Kidney (tissue), 14 donors: ENCODE data around the gene FHL2. TPM values are rescaled to one million over a fixed set of nuclear protein-coding genes. Genes with fewer than 3 reads are reported as not detected.

Source experiments
- DNase-seq, 5 donors: peaks; one replicate each; pipeline ENCODE4 v3.0.0-alpha.2; 2013 to 2020
- FAIRE-seq: peaks from 2 replicates; lab custom pipeline; 2012; peaks lifted over from hg19 to GRCh38; lab: Jason Lieb, UNC
- H3K27ac ChIP-seq, 2 donors: one replicate each; pipeline ENCODE4 v1.7.0; 2013; ENCODE audit warnings: low read depth in 2 of 2, low read length in 2 of 2, inconsistent platforms in 1 of 2
- H3K27me3 ChIP-seq: one replicate; pipeline ENCODE4 v1.7.1; 2013; ENCODE audit warnings: low read length, inconsistent platforms; ENCODE audit not compliant: control insufficient read depth, insufficient read depth
- H3K36me3 ChIP-seq, 3 donors: one replicate each; pipeline versions ENCODE4 v1.7.0 to v1.7.1; 2013; ENCODE audit warnings: low read length in 3 of 3, control low read depth in 1 of 3, inconsistent platforms in 1 of 3; ENCODE audit not compliant: insufficient read depth in 3 of 3, control insufficient read depth in 2 of 3
- H3K4me1 ChIP-seq, 3 donors: one replicate each; pipeline versions ENCODE4 v1.7.0 to v1.7.1; 2013; ENCODE audit warnings: low read length in 3 of 3, inconsistent platforms in 1 of 3, low read depth in 1 of 3; ENCODE audit not compliant: control insufficient read depth in 2 of 3, insufficient read depth in 2 of 3
- H3K4me3 ChIP-seq, 3 donors: one replicate each; pipeline versions ENCODE4 v1.7.0 to v1.8.1; 2013; ENCODE audit warnings: low read length in 3 of 3, control low read depth in 1 of 3, inconsistent platforms in 1 of 3
- H3K9ac ChIP-seq, 3 donors: one replicate each; pipeline versions ENCODE4 v1.7.0 to v1.7.1; 2013; ENCODE audit warnings: low read length in 3 of 3, control low read depth in 1 of 3, inconsistent platforms in 1 of 3
- H3K9me3 ChIP-seq, 3 donors: one replicate each; pipeline versions ENCODE4 v1.7.0 to v1.7.1; 2013; ENCODE audit warnings: low read length in 3 of 3, control low read depth in 1 of 3, inconsistent platforms in 1 of 3; ENCODE audit not compliant: control insufficient read depth in 2 of 3, insufficient read depth in 1 of 3
- CTCF ChIP-seq: IDR thresholded peaks from 3 replicates; pipeline ENCODE4 v1.5.1; 2012; ENCODE audit warnings: mild to moderate bottlenecking, moderate library complexity, borderline replicate concordance; ENCODE audit not compliant: insufficient read depth; ENCODE audit errors: extremely low read depth
- intact Hi-C: fragments of 100-400 bp; cut with DNase I; formaldehyde crosslinking; loops from one replicate; pipeline ENCODE4 v1.11.1; 2022
- polyA plus RNA-seq: library from polyadenylated mRNA; stranded (reverse); fragments of 350-450 nt; fragmentation: Illumina TruSeq; extraction: RNeasy Lipid Tissue Mini Kit (QIAGEN cat#74804); gene quantifications from one replicate; pipeline ENCODE4 v1.2.3, GENCODE V29; 2014; ENCODE audit warnings: low read depth, low replicate concordance; ENCODE audit not compliant: insufficient read depth
- total RNA-seq: library from RNA; stranded (reverse); fragmentation: NEBNext Ultra II Directional; extraction: Animal tissue kit (Norgen Biotek cat#: 25700); gene quantifications from one replicate; pipeline ENCODE4 v1.2.1, GENCODE V29; 2021
- donor health status: control.
- donor health status: control.
- donor health status: control.
- donor health status: control.
- donor health status: control.
- donor health status: DM: yes; HTN: yes; CAD: no.
- donor health status: Normal renal cell carcinoma (clear cell type).

FHL2 gene
- total and polyA plus RNA-seq, 2 donors from 2014 or later, result 23.4 to 75.9 TPM

- no peak for TF ChIP-seq CTCF
- no peaks in the 10 kb centered on the region for H3K27me3 ChIP-seq
- FAIRE-seq (no peak), DNase-seq (peak in 2 of 5 donors; percentile 72 to 89)
- H3K4me3 ChIP-seq, result no peak overlapping the region
- H3K9me3 ChIP-seq, result no peaks in the 10 kb centered on the region
- H3K9ac ChIP-seq, result no peak overlapping the region
- no peak overlapping the region for H3K27ac ChIP-seq
- intact Hi-C loops, result no loop called here
- H3K4me1 ChIP-seq, result peaks cover 0 to 12% (median 6%) of the 10 kb centered on the region in 3 donors
- peaks cover 0 to 4% (median 4%) of the 10 kb centered on the region in 3 donors for H3K36me3 ChIP-seq
Measured at GRCh38 chr2:105383432-105384166, 15.3 kb downstream of the FHL2 start.

GRCh38 chr2:105382177-105382576, 16.7 kb downstream of the FHL2 start:
- Histone ChIP-seq H3K36me3 (peaks cover 0 to 4% (median 4%) of the 10 kb centered on the region in 3 donors), H3K9me3 (no peaks in the 10 kb centered on the region), H3K4me1 (peaks cover 0 to 15% (median 10%) of the 10 kb centered on the region in 3 donors), H3K27me3 (no peaks in the 10 kb centered on the region), H3K9ac (no peak overlapping the region), H3K27ac (no peak overlapping the region), H3K4me3 (no peak overlapping the region)
- intact Hi-C loops, result no loop called here
- FAIRE-seq (no peak), DNase-seq (no peak)
- no peak for TF ChIP-seq CTCF

- DNase-seq (no peak), FAIRE-seq (no peak)
- no peaks in the 10 kb centered on the region for H3K27me3 ChIP-seq
- no peak for TF ChIP-seq CTCF
- H3K36me3 ChIP-seq, result peaks cover 0 to 4% (median 4%) of the 10 kb centered on the region in 3 donors
- no peak overlapping the region for H3K4me3 ChIP-seq
- H3K9ac ChIP-seq, result no peak overlapping the region
- intact Hi-C loops, result no loop called here
- H3K9me3 ChIP-seq, result no peaks in the 10 kb centered on the region
- peak overlapping the region in 1 of 2 donors; percentile 56 for H3K27ac ChIP-seq
- peaks cover 0 to 18% (median 10%) of the 10 kb centered on the region in 3 donors for H3K4me1 ChIP-seq
Measured at GRCh38 chr2:105381101-105381668, 17.7 kb downstream of the FHL2 start.
